GM23338 (cell line): ENCODE measurements around the gene NIPSNAP3A.

Source experiments
- CREB1 ChIP-seq: fragments of 250-450 bp; sonication (Bioruptor Pico); IDR thresholded peaks from 2 replicates; pipeline ENCODE4 v1.5.0; 2020; ENCODE audit warnings: low read depth, mild to moderate bottlenecking, moderate library complexity
- EZH2 ChIP-seq: fragments of 200-600 bp; sonication (generic); IDR thresholded peaks from one replicate; pipeline ENCODE4 v1.8.0; 2017; ENCODE audit warnings: antibody characterized with exemption, mild to moderate bottlenecking, low read depth; ENCODE audit not compliant: unreplicated experiment
- EZH2phosphoT487 ChIP-seq: fragments of 200-600 bp; sonication (generic); IDR thresholded peaks from one replicate; pipeline ENCODE4 v1.8.1; 2018; ENCODE audit warnings: antibody characterized with exemption; ENCODE audit not compliant: unreplicated experiment
- JUNB ChIP-seq: IDR thresholded peaks from one replicate; pipeline ENCODE4 v1.6.1; 2016; ENCODE audit warnings: antibody characterized with exemption; ENCODE audit not compliant: unreplicated experiment
- NANOG ChIP-seq: IDR thresholded peaks from 2 replicates; pipeline ENCODE4 v1.6.1; 2016; ENCODE audit warnings: antibody characterized with exemption, borderline replicate concordance
- POLR2AphosphoS5 ChIP-seq: IDR thresholded peaks from 2 replicates; pipeline ENCODE4 v1.6.1; 2016; ENCODE audit warnings: antibody characterized with exemption, low read depth
- STAT1 ChIP-seq: IDR thresholded peaks from one replicate; pipeline ENCODE4 v1.6.1; 2016; ENCODE audit warnings: antibody characterized with exemption; ENCODE audit not compliant: unreplicated experiment
- ZNF331 ChIP-seq: fragments of 250-450 bp; sonication (Bioruptor Pico); IDR thresholded peaks from 2 replicates; pipeline ENCODE4 v1.5.0; 2020; ENCODE audit warnings: low read depth, mild to moderate bottlenecking, moderate library complexity
- TF ChIP-seq, protein P1 (sequence below), 2 experiments: fragments of 200-600 bp in 1 of 2; sonication (generic) in 1 of 2; conservative IDR thresholded peaks; 2 replicates each; pipeline versions ENCODE4 v1.5.1 to v1.6.1; 2016 to 2017; ENCODE audit warnings: antibody characterized with exemption in 2 of 2, low read depth in 2 of 2, mild to moderate bottlenecking in 2 of 2, moderate library complexity in 1 of 2
- TF ChIP-seq, protein P2 (sequence below): IDR thresholded peaks from one replicate; pipeline ENCODE4 v1.6.1; 2018; ENCODE audit warnings: antibody characterized with exemption; ENCODE audit not compliant: unreplicated experiment
- TF ChIP-seq, protein P3 (sequence below): IDR thresholded peaks from 2 replicates; pipeline ENCODE4 v1.6.1; 2016; ENCODE audit warnings: antibody characterized with exemption

DNA sequence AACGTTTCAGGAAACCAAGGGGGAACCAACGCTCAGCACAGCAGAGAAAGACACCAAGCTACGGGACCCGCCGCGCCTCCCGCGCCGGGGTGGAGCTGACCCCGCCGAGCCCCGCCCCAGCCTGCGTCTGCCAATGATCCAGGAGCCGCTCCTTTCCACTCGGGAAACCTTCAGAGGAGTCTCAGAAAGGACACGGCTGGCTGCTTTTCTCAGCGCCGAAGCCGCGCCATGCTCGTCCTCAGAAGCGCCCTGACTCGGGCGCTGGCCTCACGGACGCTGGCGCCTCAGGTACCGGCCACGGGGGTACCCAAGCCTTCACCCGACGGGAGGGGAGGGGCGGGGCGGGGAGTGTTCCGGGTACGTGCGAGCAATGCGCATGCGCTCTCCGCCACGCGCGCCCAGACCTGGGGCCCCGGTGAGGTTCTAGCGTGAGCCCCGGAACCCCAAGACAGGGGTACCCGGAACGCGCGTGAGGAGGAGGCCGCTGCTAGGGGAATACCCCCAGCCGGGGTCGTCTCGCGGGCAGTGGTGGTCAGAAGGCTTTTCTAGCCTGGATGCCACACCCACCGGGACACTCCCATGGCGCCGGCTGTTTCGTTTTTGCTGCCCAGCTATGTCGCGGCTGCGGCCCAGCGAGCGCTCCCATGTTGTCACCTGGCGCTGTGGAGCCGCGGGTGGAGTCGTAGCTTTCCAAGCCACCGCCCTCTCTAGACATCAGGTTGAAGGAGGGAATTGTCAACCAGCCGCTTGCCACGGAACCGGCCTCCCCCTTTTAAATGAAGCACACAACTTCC lies at the start of gene NIPSNAP3A:
- TF ChIP-seq, protein P1, sequence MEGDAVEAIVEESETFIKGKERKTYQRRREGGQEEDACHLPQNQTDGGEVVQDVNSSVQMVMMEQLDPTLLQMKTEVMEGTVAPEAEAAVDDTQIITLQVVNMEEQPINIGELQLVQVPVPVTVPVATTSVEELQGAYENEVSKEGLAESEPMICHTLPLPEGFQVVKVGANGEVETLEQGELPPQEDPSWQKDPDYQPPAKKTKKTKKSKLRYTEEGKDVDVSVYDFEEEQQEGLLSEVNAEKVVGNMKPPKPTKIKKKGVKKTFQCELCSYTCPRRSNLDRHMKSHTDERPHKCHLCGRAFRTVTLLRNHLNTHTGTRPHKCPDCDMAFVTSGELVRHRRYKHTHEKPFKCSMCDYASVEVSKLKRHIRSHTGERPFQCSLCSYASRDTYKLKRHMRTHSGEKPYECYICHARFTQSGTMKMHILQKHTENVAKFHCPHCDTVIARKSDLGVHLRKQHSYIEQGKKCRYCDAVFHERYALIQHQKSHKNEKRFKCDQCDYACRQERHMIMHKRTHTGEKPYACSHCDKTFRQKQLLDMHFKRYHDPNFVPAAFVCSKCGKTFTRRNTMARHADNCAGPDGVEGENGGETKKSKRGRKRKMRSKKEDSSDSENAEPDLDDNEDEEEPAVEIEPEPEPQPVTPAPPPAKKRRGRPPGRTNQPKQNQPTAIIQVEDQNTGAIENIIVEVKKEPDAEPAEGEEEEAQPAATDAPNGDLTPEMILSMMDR (conservative IDR thresholded peaks at IDR 0.05; ENCODE audit: low read depth in 2 of 2): no peak
- TF ChIP-seq POLR2AphosphoS5 (peak; percentile 59), EZH2 (no peak), EZH2phosphoT487 (no peak), CREB1 (no peak), STAT1 (no peak), ZNF331 (no peak), NANOG (no peak), JUNB (no peak)
- TF ChIP-seq, protein P2, sequence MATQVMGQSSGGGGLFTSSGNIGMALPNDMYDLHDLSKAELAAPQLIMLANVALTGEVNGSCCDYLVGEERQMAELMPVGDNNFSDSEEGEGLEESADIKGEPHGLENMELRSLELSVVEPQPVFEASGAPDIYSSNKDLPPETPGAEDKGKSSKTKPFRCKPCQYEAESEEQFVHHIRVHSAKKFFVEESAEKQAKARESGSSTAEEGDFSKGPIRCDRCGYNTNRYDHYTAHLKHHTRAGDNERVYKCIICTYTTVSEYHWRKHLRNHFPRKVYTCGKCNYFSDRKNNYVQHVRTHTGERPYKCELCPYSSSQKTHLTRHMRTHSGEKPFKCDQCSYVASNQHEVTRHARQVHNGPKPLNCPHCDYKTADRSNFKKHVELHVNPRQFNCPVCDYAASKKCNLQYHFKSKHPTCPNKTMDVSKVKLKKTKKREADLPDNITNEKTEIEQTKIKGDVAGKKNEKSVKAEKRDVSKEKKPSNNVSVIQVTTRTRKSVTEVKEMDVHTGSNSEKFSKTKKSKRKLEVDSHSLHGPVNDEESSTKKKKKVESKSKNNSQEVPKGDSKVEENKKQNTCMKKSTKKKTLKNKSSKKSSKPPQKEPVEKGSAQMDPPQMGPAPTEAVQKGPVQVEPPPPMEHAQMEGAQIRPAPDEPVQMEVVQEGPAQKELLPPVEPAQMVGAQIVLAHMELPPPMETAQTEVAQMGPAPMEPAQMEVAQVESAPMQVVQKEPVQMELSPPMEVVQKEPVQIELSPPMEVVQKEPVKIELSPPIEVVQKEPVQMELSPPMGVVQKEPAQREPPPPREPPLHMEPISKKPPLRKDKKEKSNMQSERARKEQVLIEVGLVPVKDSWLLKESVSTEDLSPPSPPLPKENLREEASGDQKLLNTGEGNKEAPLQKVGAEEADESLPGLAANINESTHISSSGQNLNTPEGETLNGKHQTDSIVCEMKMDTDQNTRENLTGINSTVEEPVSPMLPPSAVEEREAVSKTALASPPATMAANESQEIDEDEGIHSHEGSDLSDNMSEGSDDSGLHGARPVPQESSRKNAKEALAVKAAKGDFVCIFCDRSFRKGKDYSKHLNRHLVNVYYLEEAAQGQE: no peak
- TF ChIP-seq, protein P3, sequence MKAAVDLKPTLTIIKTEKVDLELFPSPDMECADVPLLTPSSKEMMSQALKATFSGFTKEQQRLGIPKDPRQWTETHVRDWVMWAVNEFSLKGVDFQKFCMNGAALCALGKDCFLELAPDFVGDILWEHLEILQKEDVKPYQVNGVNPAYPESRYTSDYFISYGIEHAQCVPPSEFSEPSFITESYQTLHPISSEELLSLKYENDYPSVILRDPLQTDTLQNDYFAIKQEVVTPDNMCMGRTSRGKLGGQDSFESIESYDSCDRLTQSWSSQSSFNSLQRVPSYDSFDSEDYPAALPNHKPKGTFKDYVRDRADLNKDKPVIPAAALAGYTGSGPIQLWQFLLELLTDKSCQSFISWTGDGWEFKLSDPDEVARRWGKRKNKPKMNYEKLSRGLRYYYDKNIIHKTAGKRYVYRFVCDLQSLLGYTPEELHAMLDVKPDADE: no peak
